ENCODE data around the gene PAX6. TPM values are rescaled to one million over a fixed set of nuclear protein-coding genes. Genes with fewer than 3 reads are reported as not detected.

The PAX6 gene
- total RNA-seq, 1 donor from 2014 or later: not detected

- Histone ChIP-seq H3K36me3 (ENCODE audit: control insufficient read depth in 3 of 3, insufficient read depth in 3 of 3, low read length in 3 of 3) (no peaks in the 10 kb centered on the region), H3K4me3 (ENCODE audit: low read length in 3 of 3) (no peak overlapping the region), H3K27me3 (ENCODE audit: control insufficient read depth in 3 of 3, insufficient read depth in 3 of 3, low read length in 3 of 3) (peaks cover 94 to 97% (median 94%) of the 10 kb centered on the region in 3 donors), H3K27ac (ENCODE audit: low read depth, low read length) (no peak overlapping the region), H3K9ac (ENCODE audit: low read depth in 1 of 3, low read length in 3 of 3) (no peak overlapping the region), H3K4me1 (ENCODE audit: control insufficient read depth in 3 of 3, insufficient read depth in 3 of 3, low read length in 3 of 3) (peaks cover 2% of the 10 kb centered on the region in 3 donors), H3K9me3 (ENCODE audit: control insufficient read depth in 3 of 3, low read length in 3 of 3) (peaks cover 0 to 3% (median 0%) of the 10 kb centered on the region in 3 donors)
Measured at GRCh38 chr11:31822927-31823643, 12.0 kb upstream of the PAX6 start.

- no peak overlapping the region for H3K9ac ChIP-seq (ENCODE audit: low read depth in 1 of 3, low read length in 3 of 3)
- H3K36me3 ChIP-seq (ENCODE audit: control insufficient read depth in 3 of 3, insufficient read depth in 3 of 3, low read length in 3 of 3): no peaks in the 10 kb centered on the region
- H3K27ac ChIP-seq (ENCODE audit: low read depth, low read length): no peak overlapping the region
- no peaks in the 10 kb centered on the region for H3K9me3 ChIP-seq (ENCODE audit: control insufficient read depth in 3 of 3, low read length in 3 of 3)
- no peak overlapping the region for H3K4me3 ChIP-seq (ENCODE audit: low read length in 3 of 3)
- H3K27me3 ChIP-seq (ENCODE audit: control insufficient read depth in 3 of 3, insufficient read depth in 3 of 3, low read length in 3 of 3): peaks cover 94 to 97% (median 95%) of the 10 kb centered on the region in 3 donors
- peaks cover 7 to 9% (median 9%) of the 10 kb centered on the region in 3 donors for H3K4me1 ChIP-seq (ENCODE audit: control insufficient read depth in 3 of 3, insufficient read depth in 3 of 3, low read length in 3 of 3)
Measured at GRCh38 chr11:31822175-31822926, 11.2 kb upstream of the PAX6 start.

- Histone ChIP-seq H3K36me3 (ENCODE audit: control insufficient read depth in 3 of 3, insufficient read depth in 3 of 3, low read length in 3 of 3) (no peaks in the 10 kb centered on the region), H3K27me3 (ENCODE audit: control insufficient read depth in 3 of 3, insufficient read depth in 3 of 3, low read length in 3 of 3) (peaks cover 94 to 97% (median 94%) of the 10 kb centered on the region in 3 donors), H3K9me3 (ENCODE audit: control insufficient read depth in 3 of 3, low read length in 3 of 3) (no peaks in the 10 kb centered on the region), H3K9ac (ENCODE audit: low read depth in 1 of 3, low read length in 3 of 3) (no peak overlapping the region), H3K27ac (ENCODE audit: low read depth, low read length) (no peak overlapping the region), H3K4me3 (ENCODE audit: low read length in 3 of 3) (no peak overlapping the region), H3K4me1 (ENCODE audit: control insufficient read depth in 3 of 3, insufficient read depth in 3 of 3, low read length in 3 of 3) (peaks cover 13 to 15% (median 14%) of the 10 kb centered on the region in 3 donors)
Measured at GRCh38 chr11:31821766-31822165, 10.6 kb upstream of the PAX6 start.

- H3K4me3 ChIP-seq (ENCODE audit: low read length in 3 of 3): no peak overlapping the region
- peaks cover 92 to 97% (median 94%) of the 10 kb centered on the region in 3 donors for H3K27me3 ChIP-seq (ENCODE audit: control insufficient read depth in 3 of 3, insufficient read depth in 3 of 3, low read length in 3 of 3)
- H3K27ac ChIP-seq (ENCODE audit: low read depth, low read length): no peak overlapping the region
- H3K4me1 ChIP-seq (ENCODE audit: control insufficient read depth in 3 of 3, insufficient read depth in 3 of 3, low read length in 3 of 3): peaks cover 15 to 18% (median 17%) of the 10 kb centered on the region in 3 donors
- no peak overlapping the region for H3K9ac ChIP-seq (ENCODE audit: low read depth in 1 of 3, low read length in 3 of 3)
- H3K36me3 ChIP-seq (ENCODE audit: control insufficient read depth in 3 of 3, insufficient read depth in 3 of 3, low read length in 3 of 3): no peaks in the 10 kb centered on the region
- H3K9me3 ChIP-seq (ENCODE audit: control insufficient read depth in 3 of 3, low read length in 3 of 3): no peaks in the 10 kb centered on the region
Measured at GRCh38 chr11:31821235-31821764, 10.2 kb upstream of the PAX6 start.

- H3K36me3 ChIP-seq (ENCODE audit: control insufficient read depth in 3 of 3, insufficient read depth in 3 of 3, low read length in 3 of 3): no peaks in the 10 kb centered on the region
- no peaks in the 10 kb centered on the region for H3K9me3 ChIP-seq (ENCODE audit: control insufficient read depth in 3 of 3, low read length in 3 of 3)
- H3K27me3 ChIP-seq (ENCODE audit: control insufficient read depth in 3 of 3, insufficient read depth in 3 of 3, low read length in 3 of 3): peaks cover 92 to 97% (median 94%) of the 10 kb centered on the region in 3 donors
- H3K27ac ChIP-seq (ENCODE audit: low read depth, low read length): no peak overlapping the region
- no peak overlapping the region for H3K9ac ChIP-seq (ENCODE audit: low read depth in 1 of 3, low read length in 3 of 3)
- H3K4me3 ChIP-seq (ENCODE audit: low read length in 3 of 3): no peak overlapping the region
- H3K4me1 ChIP-seq (ENCODE audit: control insufficient read depth in 3 of 3, insufficient read depth in 3 of 3, low read length in 3 of 3): peaks cover 24 to 26% (median 25%) of the 10 kb centered on the region in 3 donors
Measured at GRCh38 chr11:31820438-31820818, 9.3 kb upstream of the PAX6 start.

GRCh38 chr11:31819621-31820437, 8.7 kb upstream of the PAX6 start:
- Histone ChIP-seq H3K4me1 (ENCODE audit: control insufficient read depth in 3 of 3, insufficient read depth in 3 of 3, low read length in 3 of 3) (peaks cover 28 to 32% (median 29%) of the 10 kb centered on the region in 3 donors), H3K27me3 (ENCODE audit: control insufficient read depth in 3 of 3, insufficient read depth in 3 of 3, low read length in 3 of 3) (peaks cover 92 to 97% (median 94%) of the 10 kb centered on the region in 3 donors), H3K36me3 (ENCODE audit: control insufficient read depth in 3 of 3, insufficient read depth in 3 of 3, low read length in 3 of 3) (no peaks in the 10 kb centered on the region), H3K27ac (ENCODE audit: low read depth, low read length) (no peak overlapping the region), H3K9ac (ENCODE audit: low read depth in 1 of 3, low read length in 3 of 3) (no peak overlapping the region), H3K4me3 (ENCODE audit: low read length in 3 of 3) (no peak overlapping the region), H3K9me3 (ENCODE audit: control insufficient read depth in 3 of 3, low read length in 3 of 3) (no peaks in the 10 kb centered on the region)

- Histone ChIP-seq H3K27me3 (ENCODE audit: control insufficient read depth in 3 of 3, insufficient read depth in 3 of 3, low read length in 3 of 3) (peaks cover 92 to 97% (median 94%) of the 10 kb centered on the region in 3 donors), H3K4me1 (ENCODE audit: control insufficient read depth in 3 of 3, insufficient read depth in 3 of 3, low read length in 3 of 3) (peaks cover 37 to 40% (median 37%) of the 10 kb centered on the region in 3 donors), H3K36me3 (ENCODE audit: control insufficient read depth in 3 of 3, insufficient read depth in 3 of 3, low read length in 3 of 3) (no peaks in the 10 kb centered on the region), H3K27ac (ENCODE audit: low read depth, low read length) (no peak overlapping the region), H3K9ac (ENCODE audit: low read depth in 1 of 3, low read length in 3 of 3) (no peak overlapping the region), H3K4me3 (ENCODE audit: low read length in 3 of 3) (no peak overlapping the region), H3K9me3 (ENCODE audit: control insufficient read depth in 3 of 3, low read length in 3 of 3) (no peaks in the 10 kb centered on the region)
Measured at GRCh38 chr11:31818874-31819331, 7.8 kb upstream of the PAX6 start.

- Histone ChIP-seq H3K27me3 (ENCODE audit: control insufficient read depth in 3 of 3, insufficient read depth in 3 of 3, low read length in 3 of 3) (peaks cover 92 to 97% (median 94%) of the 10 kb centered on the region in 3 donors), H3K9ac (ENCODE audit: low read depth in 1 of 3, low read length in 3 of 3) (no peak overlapping the region), H3K9me3 (ENCODE audit: control insufficient read depth in 3 of 3, low read length in 3 of 3) (no peaks in the 10 kb centered on the region), H3K4me1 (ENCODE audit: control insufficient read depth in 3 of 3, insufficient read depth in 3 of 3, low read length in 3 of 3) (peaks cover 40 to 45% (median 42%) of the 10 kb centered on the region in 3 donors), H3K27ac (ENCODE audit: low read depth, low read length) (no peak overlapping the region), H3K36me3 (ENCODE audit: control insufficient read depth in 3 of 3, insufficient read depth in 3 of 3, low read length in 3 of 3) (no peaks in the 10 kb centered on the region), H3K4me3 (ENCODE audit: low read length in 3 of 3) (no peak overlapping the region)
Measured at GRCh38 chr11:31818425-31818755, 7.3 kb upstream of the PAX6 start.

- Histone ChIP-seq H3K4me3 (ENCODE audit: low read length in 3 of 3) (peak overlapping the region in 2 of 3 donors; percentile 54 to 62), H3K27ac (ENCODE audit: low read depth, low read length) (no peak overlapping the region), H3K9me3 (ENCODE audit: control insufficient read depth in 3 of 3, low read length in 3 of 3) (no peaks in the 10 kb centered on the region), H3K4me1 (ENCODE audit: control insufficient read depth in 3 of 3, insufficient read depth in 3 of 3, low read length in 3 of 3) (peaks cover 45 to 49% (median 47%) of the 10 kb centered on the region in 3 donors), H3K36me3 (ENCODE audit: control insufficient read depth in 3 of 3, insufficient read depth in 3 of 3, low read length in 3 of 3) (no peaks in the 10 kb centered on the region), H3K9ac (ENCODE audit: low read depth in 1 of 3, low read length in 3 of 3) (no peak overlapping the region), H3K27me3 (ENCODE audit: control insufficient read depth in 3 of 3, insufficient read depth in 3 of 3, low read length in 3 of 3) (peaks cover 90 to 97% (median 93%) of the 10 kb centered on the region in 3 donors)
Measured at GRCh38 chr11:31817621-31818424, 6.7 kb upstream of the PAX6 start.

Measured in skeletal muscle tissue (tissue), 4 donors.